HTERT RPE-1 (cell line): ENCODE data around the gene APOM.

Source experiments
- in situ Hi-C: fragments of 300-500 bp; cut with MboI; formaldehyde crosslinking; loops from 4 replicates; pipeline ENCODE4 v1.14.3; 2020; ENCODE audit warnings: low sequenced_read_pairs

Gene APOM

GRCh38 chr6:31630177-31630934, 25.3 kb upstream of the APOM start:
- in situ Hi-C loops: no loop called here

GRCh38 chr6:31631209-31631608, 24.5 kb upstream of the APOM start:
- in situ Hi-C loops: no loop called here

DNA sequence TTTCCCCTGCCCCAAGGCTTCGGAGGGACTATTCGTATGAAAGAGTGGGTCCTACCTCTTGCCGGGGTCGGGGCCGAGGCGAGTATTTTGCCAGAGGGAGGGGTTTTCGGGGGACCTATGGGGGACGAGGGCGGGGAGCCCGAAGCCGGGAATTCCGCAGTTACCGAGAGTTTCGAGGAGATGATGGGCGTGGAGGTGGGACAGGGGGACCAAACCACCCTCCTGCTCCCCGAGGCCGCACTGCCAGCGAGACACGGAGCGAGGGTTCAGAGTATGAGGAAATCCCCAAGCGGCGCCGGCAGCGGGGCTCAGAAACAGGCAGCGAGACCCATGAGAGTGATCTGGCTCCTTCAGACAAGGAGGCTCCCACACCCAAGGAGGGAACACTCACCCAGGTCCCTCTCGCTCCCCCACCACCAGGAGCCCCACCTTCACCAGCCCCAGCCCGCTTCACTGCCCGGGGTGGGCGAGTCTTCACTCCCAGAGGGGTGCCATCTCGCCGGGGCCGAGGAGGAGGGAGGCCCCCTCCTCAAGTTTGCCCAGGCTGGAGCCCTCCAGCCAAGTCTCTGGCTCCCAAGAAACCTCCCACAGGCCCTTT, 23.9 kb upstream of the APOM start:
- in situ Hi-C loops: no loop called here

DNA sequence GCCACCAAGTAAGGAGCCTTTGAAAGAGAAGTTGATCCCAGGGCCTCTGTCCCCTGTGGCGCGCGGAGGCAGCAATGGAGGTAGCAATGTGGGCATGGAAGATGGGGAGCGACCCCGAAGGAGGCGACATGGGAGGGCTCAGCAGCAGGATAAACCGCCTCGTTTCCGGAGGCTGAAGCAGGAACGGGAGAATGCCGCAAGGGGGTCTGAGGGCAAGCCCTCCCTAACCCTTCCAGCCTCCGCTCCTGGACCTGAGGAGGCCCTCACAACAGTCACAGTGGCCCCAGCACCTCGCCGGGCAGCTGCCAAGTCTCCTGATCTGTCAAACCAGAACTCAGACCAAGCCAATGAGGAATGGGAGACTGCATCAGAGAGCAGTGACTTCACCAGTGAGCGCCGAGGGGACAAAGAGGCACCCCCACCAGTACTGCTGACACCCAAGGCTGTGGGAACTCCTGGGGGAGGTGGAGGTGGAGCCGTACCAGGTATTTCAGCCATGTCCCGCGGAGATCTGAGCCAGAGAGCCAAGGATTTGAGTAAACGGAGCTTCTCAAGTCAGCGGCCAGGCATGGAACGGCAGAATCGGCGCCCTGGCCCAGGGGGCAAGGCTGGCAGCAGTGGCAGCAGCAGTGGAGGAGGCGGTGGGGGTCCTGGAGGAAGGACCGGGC, 23.3 kb upstream of the APOM start:
- in situ Hi-C loops: no loop called here

DNA sequence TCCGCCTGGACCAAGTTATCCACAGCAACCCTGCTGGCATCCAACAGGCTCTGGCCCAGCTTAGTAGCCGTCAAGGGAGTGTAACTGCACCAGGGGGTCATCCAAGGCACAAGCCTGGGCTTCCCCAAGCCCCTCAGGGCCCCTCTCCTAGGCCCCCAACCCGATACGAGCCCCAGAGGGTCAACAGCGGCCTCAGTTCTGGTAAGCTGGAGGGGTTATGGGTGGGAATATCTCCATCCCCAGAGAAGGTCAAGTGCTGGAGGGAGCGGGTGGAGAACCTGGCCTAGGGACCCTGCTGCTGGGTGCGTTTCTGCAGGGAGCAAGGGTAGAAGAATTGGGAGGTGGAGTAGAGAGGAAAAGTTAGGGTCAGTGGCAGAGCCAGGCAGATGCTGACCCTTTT, 22.2 kb upstream of the APOM start:
- in situ Hi-C loops: no loop called here

DNA sequence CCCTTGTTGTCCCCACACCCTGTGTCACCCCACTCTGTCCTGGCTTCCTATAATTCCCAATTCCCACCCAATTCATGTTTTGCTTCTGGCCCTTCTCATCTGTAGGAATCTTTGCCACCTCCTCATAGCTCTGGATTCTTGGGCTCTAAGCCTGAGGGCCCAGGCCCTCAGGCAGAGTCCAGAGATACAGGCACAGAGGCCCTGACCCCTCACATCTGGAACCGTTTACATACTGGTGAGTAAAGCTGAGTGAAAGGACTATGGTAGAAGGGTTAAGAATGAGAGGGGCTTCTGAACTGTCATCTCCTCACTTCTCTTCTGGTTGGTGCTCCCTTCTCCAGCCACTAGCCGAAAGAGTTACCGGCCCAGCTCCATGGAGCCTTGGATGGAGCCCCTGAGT, 21.6 kb upstream of the APOM start:
- in situ Hi-C loops: no loop called here

- in situ Hi-C loops: no loop called here
Measured at GRCh38 chr6:31634969-31635575, 20.6 kb upstream of the APOM start.

DNA sequence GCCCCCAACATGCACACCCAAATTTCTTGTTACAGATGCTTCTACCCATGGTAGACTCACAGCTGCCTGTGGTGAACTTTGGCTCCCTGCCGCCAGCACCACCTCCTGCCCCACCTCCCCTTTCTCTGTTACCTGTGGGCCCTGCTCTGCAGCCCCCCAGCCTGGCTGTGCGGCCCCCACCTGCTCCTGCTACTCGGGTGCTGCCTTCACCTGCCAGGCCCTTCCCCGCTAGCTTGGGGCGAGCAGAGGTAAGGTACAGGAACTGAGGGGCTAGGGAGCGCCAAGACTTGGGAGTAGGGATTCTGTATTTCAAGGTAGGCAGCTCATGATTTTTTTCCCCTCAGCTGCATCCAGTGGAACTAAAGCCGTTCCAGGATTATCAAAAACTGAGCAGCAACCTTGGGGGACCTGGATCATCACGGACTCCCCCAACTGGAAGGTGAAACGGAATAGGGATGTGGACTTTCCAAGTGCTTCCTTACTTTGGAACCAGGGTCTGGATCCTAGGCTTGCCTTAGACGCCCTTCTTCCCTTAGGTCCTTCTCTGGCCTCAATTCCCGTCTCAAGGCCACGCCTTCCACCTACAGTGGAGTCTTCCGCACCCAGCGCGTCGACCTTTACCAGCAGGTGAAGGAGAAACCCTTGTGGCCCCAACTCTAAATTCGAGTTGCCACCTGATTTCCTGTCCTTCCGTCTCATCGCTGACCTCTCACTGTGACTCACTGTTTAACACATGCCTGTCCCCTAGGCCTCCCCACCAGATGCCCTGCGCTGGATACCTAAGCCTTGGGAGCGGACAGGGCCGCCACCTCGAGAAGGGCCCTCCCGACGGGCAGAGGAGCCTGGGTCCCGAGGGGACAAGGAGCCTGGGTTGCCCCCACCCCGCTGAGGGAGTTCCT, 18.7 kb upstream of the APOM start:
- in situ Hi-C loops: no loop called here

GRCh38 chr6:31639043-31639442, 16.7 kb upstream of the APOM start:
- in situ Hi-C loops: no loop called here

DNA sequence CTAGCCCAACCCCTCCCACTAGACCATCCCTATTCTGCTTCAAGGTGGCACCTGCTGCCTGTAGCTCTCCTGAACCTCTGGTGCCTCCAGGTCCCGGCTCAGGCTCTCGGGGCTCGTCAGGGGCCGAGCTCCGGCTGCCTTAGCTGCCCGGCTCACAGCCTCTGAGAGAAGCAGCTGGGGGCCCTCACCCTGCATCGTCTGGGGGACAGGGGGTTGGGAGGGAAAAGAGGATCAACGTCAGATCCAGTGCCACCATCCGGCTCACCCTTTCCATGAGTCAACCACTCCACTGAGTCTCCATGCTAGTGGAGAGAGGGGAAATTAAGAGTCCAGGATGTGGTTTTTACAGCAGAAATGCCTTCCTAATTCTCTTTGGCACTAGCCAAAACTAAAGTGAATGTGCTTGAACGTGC, 16.2 kb upstream of the APOM start:
- in situ Hi-C loops: no loop called here

- in situ Hi-C loops: no loop called here
Measured at GRCh38 chr6:31640612-31641011, 15.1 kb upstream of the APOM start.

DNA sequence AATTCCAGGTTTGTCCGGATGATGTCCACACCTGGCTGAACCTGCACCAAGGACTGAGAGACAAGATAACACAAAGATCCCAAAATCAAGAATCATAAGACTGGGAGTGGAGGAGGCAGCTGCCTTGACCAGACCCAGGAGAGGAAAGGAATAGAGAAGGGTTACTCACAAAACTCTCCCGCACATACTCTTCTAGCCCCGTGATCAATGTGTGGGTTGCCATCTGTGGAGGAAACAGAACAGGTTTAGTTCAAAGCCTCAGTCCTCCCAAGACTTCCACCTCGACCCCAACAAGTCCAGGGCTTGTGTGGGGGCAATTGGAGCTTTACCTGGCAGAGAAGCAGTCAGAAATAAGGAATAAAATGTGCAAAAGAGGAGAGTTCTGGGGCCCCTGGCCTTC, 14.3 kb upstream of the APOM start:
- in situ Hi-C loops: no loop called here

DNA sequence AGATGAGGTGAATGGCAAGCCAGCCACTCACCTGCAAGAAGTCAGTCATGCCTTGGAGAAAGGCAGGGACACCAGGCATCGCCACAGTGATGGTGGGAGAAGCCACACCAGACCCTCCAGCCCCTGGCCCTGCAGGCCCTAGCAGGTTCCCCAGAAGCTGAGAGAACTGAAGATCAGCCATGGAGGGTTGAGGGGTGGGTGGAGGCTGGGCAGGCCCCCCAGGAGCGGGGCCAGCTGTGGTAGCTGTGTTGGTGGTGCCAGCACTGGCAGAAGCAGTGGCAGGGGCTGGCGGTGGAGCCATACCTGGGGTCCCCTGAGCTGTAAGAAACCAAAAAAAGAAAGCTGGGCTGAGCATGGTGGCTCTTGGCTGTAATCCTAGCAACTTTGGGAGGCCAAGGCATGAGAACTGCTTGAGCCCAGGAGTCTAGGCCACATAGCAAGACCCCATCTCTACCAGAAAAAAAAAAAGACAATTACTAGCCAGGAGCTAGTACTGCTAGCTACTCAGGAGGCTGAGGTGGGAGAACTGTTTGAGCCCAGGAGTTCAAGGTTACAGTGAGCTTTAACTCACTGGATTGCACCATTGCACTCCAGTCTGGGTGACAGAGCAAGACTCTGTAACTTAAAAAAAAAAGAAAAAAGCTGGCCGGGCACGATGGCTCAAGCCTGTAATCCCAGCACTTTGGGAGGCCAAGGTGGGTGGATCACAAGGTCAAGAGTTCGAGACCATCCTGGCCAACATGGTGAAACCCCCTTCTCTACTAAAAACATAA, 12.7 kb upstream of the APOM start:
- in situ Hi-C loops: no loop called here

DNA sequence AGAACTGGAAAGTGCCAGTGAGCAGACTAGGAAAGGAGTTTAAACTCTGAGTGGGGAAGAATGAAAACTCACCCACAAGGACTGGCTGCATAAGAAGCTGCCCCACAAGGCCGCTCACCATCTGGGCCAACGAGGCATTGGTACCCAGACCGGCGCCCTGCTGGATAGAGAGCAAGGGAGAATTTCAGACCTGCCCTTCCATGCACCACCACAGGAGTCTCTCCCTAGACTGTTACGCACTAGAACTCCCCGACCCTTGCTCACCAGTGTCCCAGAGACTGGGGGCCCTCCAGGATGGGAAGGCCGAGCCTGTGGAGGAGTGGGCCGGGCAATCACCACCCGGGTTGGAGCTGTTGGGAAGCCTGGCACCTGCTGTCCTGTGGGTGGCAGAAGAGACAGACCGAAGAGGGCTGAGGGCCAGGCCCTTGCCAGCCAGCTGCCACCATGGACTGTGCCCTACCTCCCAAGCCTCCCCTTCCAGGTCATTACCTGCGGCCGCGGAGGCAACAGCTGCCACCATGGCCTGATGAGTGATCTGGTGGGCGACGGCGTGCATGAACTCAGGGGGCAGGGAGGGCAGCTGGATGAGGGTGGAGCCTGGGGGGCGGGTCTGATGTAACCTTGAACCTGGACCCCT, 11.8 kb upstream of the APOM start:
- in situ Hi-C loops: no loop called here

- in situ Hi-C loops: no loop called here
Measured at GRCh38 chr6:31645325-31645724, 10.4 kb upstream of the APOM start.

DNA sequence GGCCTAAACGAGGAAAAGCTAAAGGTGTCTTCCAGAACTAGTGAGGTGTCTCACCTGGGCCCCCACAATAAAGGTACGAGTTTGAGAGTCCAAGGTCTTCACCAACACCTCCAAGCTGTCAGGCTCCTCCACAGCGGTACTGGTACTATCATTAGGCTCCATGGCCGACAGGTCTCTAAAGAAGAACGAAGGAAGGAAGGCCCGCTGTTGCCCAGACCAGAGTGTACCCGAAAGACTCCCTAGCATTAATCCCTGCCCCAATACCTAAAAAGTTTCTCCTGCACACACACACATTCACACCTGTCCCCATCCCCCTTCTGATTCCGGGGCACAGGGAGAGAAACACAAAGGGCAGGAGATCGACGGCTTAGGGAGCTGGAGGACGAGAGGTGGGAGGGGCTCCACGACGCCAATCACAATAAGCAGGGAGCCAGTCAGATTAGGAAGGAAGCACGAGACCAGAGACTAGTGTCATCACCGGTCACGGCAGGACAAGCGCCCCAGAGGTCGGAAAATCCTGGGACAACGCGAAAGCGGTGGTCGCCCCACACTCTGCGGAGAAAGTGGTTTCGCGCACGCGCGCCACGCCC, 4.0 kb upstream of the APOM start:
- in situ Hi-C loops: no loop called here

GRCh38 chr6:31652925-31653724, 2.6 kb upstream of the APOM start:
- in situ Hi-C loops: no loop called here

GRCh38 chr6:31654574-31655348, 933 bp upstream of the APOM start:
- in situ Hi-C loops: no loop called here
